Liver (tissue), 9 donors: ENCODE data around the gene AP5B1. TPM values are rescaled to one million over a fixed set of nuclear protein-coding genes. Genes with fewer than 3 reads are reported as not detected.

ENCODE experiments used
- DNase-seq: peaks from one replicate; pipeline ENCODE4 v3.0.0-alpha.2; 2017; ENCODE audit warnings: low spot score
- H3K27ac ChIP-seq, 2 donors: one replicate each; pipeline ENCODE4 v1.7.0; 2013; ENCODE audit warnings: inconsistent platforms in 2 of 2, low read length in 2 of 2, control low read depth in 1 of 2, low read depth in 1 of 2, mild to moderate bottlenecking in 1 of 2
- H3K27me3 ChIP-seq, 4 donors: one replicate each; pipeline versions ENCODE4 v1.6.1 to v1.7.0; 2013; ENCODE audit warnings: low read length in 3 of 4, inconsistent platforms in 1 of 4, mild to moderate bottlenecking in 1 of 4, moderate library complexity in 1 of 4; ENCODE audit not compliant: control insufficient read depth in 4 of 4, insufficient read depth in 4 of 4
- H3K36me3 ChIP-seq, 4 donors: one replicate each; pipeline versions ENCODE4 v1.6.1 to v1.7.0; 2013; ENCODE audit warnings: low read length in 3 of 4, mild to moderate bottlenecking in 3 of 4, low read depth in 1 of 4, moderate library complexity in 1 of 4; ENCODE audit not compliant: control insufficient read depth in 4 of 4, insufficient read depth in 3 of 4
- H3K4me1 ChIP-seq, 4 donors: one replicate each; pipeline versions ENCODE4 v1.6.1 to v1.7.0; 2013; ENCODE audit warnings: low read length in 3 of 4, mild to moderate bottlenecking in 3 of 4, moderate library complexity in 1 of 4; ENCODE audit not compliant: control insufficient read depth in 4 of 4, insufficient read depth in 4 of 4
- H3K4me3 ChIP-seq, 3 donors: one replicate each; pipeline versions ENCODE4 v1.6.1 to v1.7.0; 2013; ENCODE audit warnings: low read length in 3 of 3, control low read depth in 1 of 3, low read depth in 1 of 3, mild to moderate bottlenecking in 1 of 3
- H3K9ac ChIP-seq, 2 donors: one replicate each; pipeline ENCODE4 v1.7.0; 2013; ENCODE audit warnings: low read length in 2 of 2, mild to moderate bottlenecking in 2 of 2, moderate library complexity in 2 of 2, control low read depth in 1 of 2, low read depth in 1 of 2
- H3K9me3 ChIP-seq, 4 donors: one replicate each; pipeline versions ENCODE4 v1.6.1 to v1.7.0; 2013; ENCODE audit warnings: low read length in 3 of 4; ENCODE audit not compliant: control insufficient read depth in 4 of 4
- ATF3 ChIP-seq: IDR thresholded peaks from 2 replicates; pipeline ENCODE4 v1.6.1; 2016; ENCODE audit warnings: antibody characterized with exemption
- CTCF ChIP-seq: fragments of 150-350 bp; IDR thresholded peaks from 2 replicates; pipeline ENCODE4 v1.5.1; 2017; ENCODE audit warnings: improper control_type of control experiment, low read depth, low read length; ENCODE audit not compliant: missing input control
- FOXA1 ChIP-seq: IDR thresholded peaks from 2 replicates; pipeline ENCODE4 v1.6.1; 2016; ENCODE audit warnings: antibody characterized with exemption
- FOXA2 ChIP-seq: IDR thresholded peaks from 2 replicates; pipeline ENCODE4 v1.6.1; 2016; ENCODE audit warnings: antibody characterized with exemption
- GABPA ChIP-seq, 2 donors: IDR thresholded peaks in 1 of 2; conservative IDR thresholded peaks in 1 of 2; 2 replicates each; pipeline ENCODE4 v1.6.1; 2016; ENCODE audit warnings: antibody characterized with exemption in 2 of 2, mild to moderate bottlenecking in 1 of 2, moderate library complexity in 1 of 2
- HNF4A ChIP-seq, 2 donors: conservative IDR thresholded peaks; 2 replicates each; pipeline ENCODE4 v1.6.1; 2016; ENCODE audit warnings: antibody characterized with exemption in 2 of 2, mild to moderate bottlenecking in 2 of 2
- HNF4G ChIP-seq: IDR thresholded peaks from 2 replicates; pipeline ENCODE4 v1.6.1; 2016; ENCODE audit warnings: antibody characterized with exemption
- JUND ChIP-seq, 2 donors: IDR thresholded peaks; 2 replicates each; pipeline ENCODE4 v1.6.1; 2016; ENCODE audit warnings: antibody characterized with exemption in 2 of 2
- MAX ChIP-seq: IDR thresholded peaks from 2 replicates; pipeline ENCODE4 v1.6.1; 2016; ENCODE audit warnings: antibody characterized with exemption
- NR2F2 ChIP-seq: IDR thresholded peaks from 2 replicates; pipeline ENCODE4 v1.6.1; 2016; ENCODE audit warnings: antibody characterized with exemption
- RAD21 ChIP-seq, 2 donors: IDR thresholded peaks; 2 replicates each; pipeline ENCODE4 v1.6.1; 2016; ENCODE audit warnings: antibody characterized with exemption in 2 of 2, mild to moderate bottlenecking in 2 of 2
- REST ChIP-seq: IDR thresholded peaks from 2 replicates; pipeline ENCODE4 v1.6.1; 2016; ENCODE audit warnings: antibody characterized with exemption, mild to moderate bottlenecking
- RXRA ChIP-seq, 2 donors: IDR thresholded peaks; 2 replicates each; pipeline ENCODE4 v1.6.1; 2017 to 2018; ENCODE audit warnings: antibody characterized with exemption in 2 of 2, mild to moderate bottlenecking in 1 of 2
- SP1 ChIP-seq: IDR thresholded peaks from 2 replicates; pipeline ENCODE4 v1.6.1; 2018; ENCODE audit warnings: antibody characterized with exemption, mild to moderate bottlenecking
- TAF1 ChIP-seq: conservative IDR thresholded peaks from 2 replicates; pipeline ENCODE4 v1.6.1; 2016; ENCODE audit warnings: antibody characterized with exemption, mild to moderate bottlenecking
- YY1 ChIP-seq: IDR thresholded peaks from 2 replicates; pipeline ENCODE4 v1.6.1; 2016; ENCODE audit warnings: antibody characterized with exemption, mild to moderate bottlenecking
- ZBTB33 ChIP-seq: IDR thresholded peaks from 2 replicates; pipeline ENCODE4 v1.6.1; 2016; ENCODE audit warnings: antibody characterized with exemption
- WGBS: extraction: QIAGEN DNeasy Blood & Tissue Kit; methylation state at CpG from one replicate; pipeline ENCODE4 v1.1.7; 2013; 5-methylcytosine and 5-hydroxymethylcytosine counted together
- polyA plus RNA-seq, 2 donors: library from polyadenylated mRNA; stranded (reverse) in 1 of 2; unstranded in 1 of 2; fragments of 200-250 nt in 1 of 2; fragments of >200 nt in 1 of 2; fragmentation: Nextera tagmentation in 1 of 2; extraction: Ambion mirVana in 1 of 2; gene quantifications; one replicate each; pipeline versions ENCODE4 v1.2.1 to v1.2.3, GENCODE V29; 2013 to 2015
- total RNA-seq, 2 donors: library from RNA; depleted of rRNA; stranded (reverse); fragments of >200 nt; gene quantifications; one replicate each; pipeline ENCODE4 v1.2.3, GENCODE V29; 2014
- donor health status: healthy.
- donor health status: healthy.
- donor health status: healthy.
- donor health status: healthy.
- donor health status: healthy.

AP5B1 gene
- total and polyA plus RNA-seq, 4 donors: 2.0 to 10.8 (median 5.0) TPM

- no peak for DNase-seq
- Histone ChIP-seq H3K27ac (no peak overlapping the region), H3K4me3 (no peak overlapping the region), H3K27me3 (no peaks in the 10 kb centered on the region), H3K9me3 (no peaks in the 10 kb centered on the region), H3K4me1 (peaks cover 0 to 7% (median 5%) of the 10 kb centered on the region in 4 donors), H3K9ac (no peak overlapping the region), H3K36me3 (no peaks in the 10 kb centered on the region)
- TF ChIP-seq MAX (no peak), RXRA (IDR thresholded peaks at IDR 0.05) (peak in 1 of 2 donors; percentile 23), RAD21 (IDR thresholded peaks at IDR 0.05) (no peak)
- 75% methylated on average over 1 of the region's 1 CpG for WGBS
Measured at GRCh38 chr11:65742353-65742752, 38.4 kb downstream of the AP5B1 start.

GRCh38 chr11:65741185-65741584 is 39.6 kb downstream of the AP5B1 start:
- Histone ChIP-seq H3K9ac (no peak overlapping the region), H3K9me3 (no peaks in the 10 kb centered on the region), H3K4me1 (peaks cover 0 to 7% (median 5%) of the 10 kb centered on the region in 4 donors), H3K27ac (no peak overlapping the region), H3K4me3 (no peak overlapping the region), H3K36me3 (no peaks in the 10 kb centered on the region), H3K27me3 (no peaks in the 10 kb centered on the region)
- DNase-seq: no peak
- WGBS: 85% methylated on average over 8 of the region's 8 CpGs
- TF ChIP-seq HNF4A (conservative IDR thresholded peaks at IDR 0.05): no peak
- TF ChIP-seq MAX: no peak
- TF ChIP-seq FOXA2: no peak
- no peak for TF ChIP-seq RAD21 (IDR thresholded peaks at IDR 0.05)
- no peak for TF ChIP-seq HNF4G
- TF ChIP-seq GABPA (IDR thresholded peaks at IDR 0.05 in 1 of 2, conservative IDR thresholded peaks at IDR 0.05 in 1 of 2): no peak
- no peak for TF ChIP-seq ATF3
- no peak for TF ChIP-seq YY1
- TF ChIP-seq ZBTB33: no peak
- TF ChIP-seq FOXA1: no peak
- TF ChIP-seq SP1: no peak
- TF ChIP-seq JUND (IDR thresholded peaks at IDR 0.05): no peak
- no peak for TF ChIP-seq TAF1
- TF ChIP-seq REST: no peak
- no peak for TF ChIP-seq RXRA (IDR thresholded peaks at IDR 0.05)
- no peak for TF ChIP-seq NR2F2
- TF ChIP-seq CTCF: no peak
